Fibroblast of pulmonary artery (primary cell): ENCODE measurements around the gene JKAMP.
"Not testable (repeated sequence)": the region's sequence is repeated elsewhere in the genome, so short reads cannot be mapped to it uniquely, and the experiment has no call there.

ENCODE experiments used
- DNase-seq: peaks from one replicate; pipeline ENCODE4 v3.0.0-alpha.2; 2010; ENCODE audit warnings: low read depth
- H3K4me3 ChIP-seq: replicated peaks from 2 replicates; pipeline ENCODE4 v1.5.1; 2011; ENCODE audit warnings: low read depth, mild to moderate bottlenecking, control low read depth, low read length, moderate library complexity
- TF ChIP-seq, protein P1 (sequence below): IDR thresholded peaks from 2 replicates; pipeline ENCODE4 v1.5.1; 2011; ENCODE audit warnings: mild to moderate bottlenecking, control low read depth, low read length, inconsistent platforms; ENCODE audit errors: missing control alignments

The JKAMP gene

DNA sequence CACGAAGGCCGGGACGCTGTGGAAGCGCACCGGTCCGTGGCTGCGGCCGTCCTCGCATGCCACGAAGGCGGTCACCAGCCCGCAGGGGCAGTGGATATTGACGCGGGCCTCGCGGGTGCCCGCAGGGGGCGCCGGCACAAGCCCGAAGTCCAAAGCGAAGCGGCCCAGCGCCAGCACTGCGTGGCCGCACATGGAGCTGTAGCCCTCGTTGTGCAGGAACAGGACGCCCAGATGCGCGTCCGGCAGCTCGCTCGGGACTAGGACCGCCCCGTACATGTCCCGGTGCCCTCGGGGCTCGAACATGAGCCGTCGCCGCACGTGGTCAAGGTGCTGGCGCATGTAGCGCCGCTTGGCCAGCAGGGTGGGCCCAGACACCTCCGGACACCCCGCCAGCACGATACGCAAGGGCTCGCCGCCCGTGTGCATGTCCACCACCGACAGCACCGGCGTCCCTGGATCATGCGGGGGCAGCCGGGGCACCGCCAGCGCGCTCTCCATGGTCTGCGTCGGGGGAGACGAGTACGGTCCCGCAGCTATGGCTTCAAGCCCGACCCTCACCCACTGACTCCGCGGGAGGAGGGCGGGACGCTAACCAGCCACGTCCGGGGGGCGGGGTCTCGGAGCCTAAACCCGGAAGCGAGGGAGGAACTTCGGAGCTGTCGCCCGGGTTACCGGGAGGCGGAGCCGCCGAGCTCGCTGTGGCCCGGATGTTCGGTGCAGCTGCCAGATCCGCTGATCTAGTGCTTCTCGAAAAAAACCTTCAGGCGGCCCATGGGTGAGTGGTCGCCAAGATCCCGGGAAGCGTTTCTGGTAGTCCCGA, at the start of gene JKAMP, which contains the start of gene L3HYPDH:
JKAMP (plus strand) TSS at position 699 of the 820 bp plus-strand sequence; CDS start at position 772, 73 bp downstream.
L3HYPDH (minus strand) TSS at position 590 of the 820 bp plus-strand sequence; CDS start at position 498, 92 bp downstream.
- peak within 1 kb of the TSS; percentile 77 for H3K4me3 ChIP-seq
- TF ChIP-seq, protein P1, sequence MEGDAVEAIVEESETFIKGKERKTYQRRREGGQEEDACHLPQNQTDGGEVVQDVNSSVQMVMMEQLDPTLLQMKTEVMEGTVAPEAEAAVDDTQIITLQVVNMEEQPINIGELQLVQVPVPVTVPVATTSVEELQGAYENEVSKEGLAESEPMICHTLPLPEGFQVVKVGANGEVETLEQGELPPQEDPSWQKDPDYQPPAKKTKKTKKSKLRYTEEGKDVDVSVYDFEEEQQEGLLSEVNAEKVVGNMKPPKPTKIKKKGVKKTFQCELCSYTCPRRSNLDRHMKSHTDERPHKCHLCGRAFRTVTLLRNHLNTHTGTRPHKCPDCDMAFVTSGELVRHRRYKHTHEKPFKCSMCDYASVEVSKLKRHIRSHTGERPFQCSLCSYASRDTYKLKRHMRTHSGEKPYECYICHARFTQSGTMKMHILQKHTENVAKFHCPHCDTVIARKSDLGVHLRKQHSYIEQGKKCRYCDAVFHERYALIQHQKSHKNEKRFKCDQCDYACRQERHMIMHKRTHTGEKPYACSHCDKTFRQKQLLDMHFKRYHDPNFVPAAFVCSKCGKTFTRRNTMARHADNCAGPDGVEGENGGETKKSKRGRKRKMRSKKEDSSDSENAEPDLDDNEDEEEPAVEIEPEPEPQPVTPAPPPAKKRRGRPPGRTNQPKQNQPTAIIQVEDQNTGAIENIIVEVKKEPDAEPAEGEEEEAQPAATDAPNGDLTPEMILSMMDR, result peak; percentile 50
- peak; percentile 95 for DNase-seq

GRCh38 chr14:59435101-59435500, 49.2 kb upstream of the JKAMP start:
- H3K4me3 ChIP-seq, result no peak overlapping the region
- no peak for DNase-seq
- TF ChIP-seq, protein P1, result no peak

DNA sequence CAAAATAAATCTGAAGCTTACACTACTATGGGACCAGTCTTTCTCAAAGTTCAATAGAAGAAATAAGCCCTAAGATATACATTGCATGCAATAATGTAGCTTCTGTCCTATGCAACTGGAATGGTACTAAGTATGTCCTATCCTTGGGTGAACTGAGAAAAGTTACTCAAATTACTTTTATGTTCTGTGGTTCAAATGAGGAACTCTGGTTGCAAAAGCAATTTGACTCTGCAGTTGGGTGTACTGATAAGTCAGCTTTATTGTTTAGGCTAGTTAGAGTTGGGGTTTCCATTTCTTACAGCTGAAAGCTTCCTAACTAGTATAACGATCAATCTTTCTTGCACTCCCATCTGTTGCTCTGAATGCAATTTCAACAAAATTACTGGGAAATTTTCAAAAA, 48.3 kb upstream of the JKAMP start:
- no peak overlapping the region for H3K4me3 ChIP-seq
- TF ChIP-seq, protein P1, result no peak
- DNase-seq, result no peak

DNA sequence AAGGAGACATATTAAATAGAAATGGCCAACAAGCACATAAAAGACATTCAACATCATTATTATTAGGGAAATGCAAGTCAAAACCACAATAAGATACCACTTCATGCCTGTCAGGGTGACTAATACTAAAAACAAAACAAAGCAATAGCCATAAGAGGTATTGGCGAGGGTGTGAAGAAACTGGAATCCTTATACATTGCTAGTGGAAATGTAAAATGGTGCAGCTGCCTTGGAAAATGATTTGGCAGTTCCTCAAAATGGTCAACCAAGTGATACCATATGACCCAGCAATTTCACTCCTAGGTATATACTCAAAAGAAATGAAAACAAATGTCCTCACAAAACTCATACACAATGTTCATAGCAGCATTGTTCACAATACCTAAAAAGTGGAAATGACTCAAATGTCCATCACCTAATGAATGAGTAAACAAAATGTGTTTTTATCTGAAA, 46.1 kb upstream of the JKAMP start:
- TF ChIP-seq, protein P1, result no peak
- DNase-seq, result peak; percentile 87

DNA sequence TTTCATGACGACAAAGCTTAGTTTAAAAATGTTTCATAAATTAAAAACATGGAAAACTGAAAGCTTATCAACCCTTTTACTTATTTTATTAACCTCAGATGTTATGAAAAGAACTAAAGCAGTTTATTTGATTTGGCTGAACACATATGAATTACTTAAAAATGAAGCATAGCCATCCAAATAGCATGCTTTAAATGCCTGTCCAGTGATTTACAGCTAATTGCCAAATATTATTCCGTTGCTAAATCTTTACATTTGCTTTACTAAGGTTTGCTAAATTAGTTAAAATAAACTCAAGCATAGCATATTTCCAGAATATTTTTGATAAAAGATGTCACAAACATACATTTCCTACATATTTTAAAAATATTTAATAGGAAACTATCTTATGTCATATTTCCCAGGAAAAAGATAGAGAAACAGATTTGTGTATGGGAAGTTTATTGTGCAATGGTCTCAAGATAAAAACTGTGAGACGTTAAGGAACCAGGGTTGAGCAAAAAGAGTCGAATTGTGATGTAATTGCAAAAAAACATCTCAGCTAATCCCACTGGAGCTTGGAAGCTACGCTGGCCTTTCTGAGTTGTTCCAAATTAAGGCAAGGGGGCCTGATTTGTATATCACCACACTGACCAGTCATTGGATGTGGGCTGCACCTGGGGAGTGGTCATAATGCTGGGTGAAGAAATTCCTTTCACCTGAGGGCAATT, 44.9 kb upstream of the JKAMP start:
- no peak overlapping the region for H3K4me3 ChIP-seq
- TF ChIP-seq, protein P1, result no peak
- peak; percentile 92 for DNase-seq

More for the DNA sequence above, 46.1 kb upstream of the JKAMP start:
- no peak overlapping the region for H3K4me3 ChIP-seq

- not testable (repeated sequence) for H3K4me3 ChIP-seq
These were observed 35.6 kb upstream of the JKAMP start for GRCh38 chr14:59448673-59449072.

GRCh38 chr14:59450716-59451115, 33.6 kb upstream of the JKAMP start:
- DNase-seq, result no peak
- H3K4me3 ChIP-seq, result no peak overlapping the region
- TF ChIP-seq, protein P1, result no peak

More at GRCh38 chr14:59448673-59449072, 35.6 kb upstream of the JKAMP start:
- not testable (repeated sequence) for DNase-seq
